GM18870 (cell line): ENCODE measurements around the gene NCEH1.
"Not testable (repeated sequence)": the region's sequence is repeated elsewhere in the genome, so short reads cannot be mapped to it uniquely, and the experiment has no call there.

Source experiments
- ATAC-seq: cut with Tn5 transposase; IDR thresholded peaks from one replicate; pipeline ENCODE4 v1.9.1; 2021; ENCODE audit warnings: moderate library complexity; ENCODE audit not compliant: unreplicated experiment

The NCEH1 gene, protein sequence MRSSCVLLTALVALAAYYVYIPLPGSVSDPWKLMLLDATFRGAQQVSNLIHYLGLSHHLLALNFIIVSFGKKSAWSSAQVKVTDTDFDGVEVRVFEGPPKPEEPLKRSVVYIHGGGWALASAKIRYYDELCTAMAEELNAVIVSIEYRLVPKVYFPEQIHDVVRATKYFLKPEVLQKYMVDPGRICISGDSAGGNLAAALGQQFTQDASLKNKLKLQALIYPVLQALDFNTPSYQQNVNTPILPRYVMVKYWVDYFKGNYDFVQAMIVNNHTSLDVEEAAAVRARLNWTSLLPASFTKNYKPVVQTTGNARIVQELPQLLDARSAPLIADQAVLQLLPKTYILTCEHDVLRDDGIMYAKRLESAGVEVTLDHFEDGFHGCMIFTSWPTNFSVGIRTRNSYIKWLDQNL

GRCh38 chr3:172710664-172711453, at the start of gene NCEH1:
Gene NCEH1, minus strand, starts transcription at chr3:172711067. Its CDS starts 83 bp downstream, at chr3:172710984.
- ATAC-seq: peak; percentile 99

- not testable (repeated sequence) for ATAC-seq
These were observed 49.5 kb upstream of the NCEH1 start for GRCh38 chr3:172760416-172760815.

DNA sequence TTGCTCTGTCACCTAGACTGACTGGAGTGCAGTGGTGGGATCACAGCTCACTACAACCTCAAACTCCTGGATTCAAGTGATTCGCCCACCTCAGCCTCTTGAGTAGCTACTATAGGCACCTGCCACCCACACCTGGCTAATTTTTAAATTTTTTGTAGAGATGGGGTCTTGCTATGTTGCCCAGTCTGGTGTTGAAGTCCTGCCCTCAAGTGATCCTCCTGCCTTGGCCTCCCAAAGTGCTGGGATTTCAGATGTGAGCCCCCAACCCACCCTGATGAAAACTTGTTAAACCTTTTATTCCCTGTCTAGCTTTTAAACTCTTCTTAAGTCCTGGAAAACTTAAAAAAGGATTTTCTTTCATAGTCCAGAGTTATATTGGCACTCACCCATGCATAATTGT, 42.3 kb upstream of the NCEH1 start:
- no peak for ATAC-seq

GRCh38 chr3:172752651-172753050, 41.8 kb upstream of the NCEH1 start:
- no peak for ATAC-seq

- ATAC-seq: peak; percentile 11
These were observed 40.4 kb upstream of the NCEH1 start for GRCh38 chr3:172751175-172751704.

- peak; percentile 98 for ATAC-seq
These were observed 39.7 kb upstream of the NCEH1 start, which contains the start of gene ECT2 for GRCh38 chr3:172750368-172751174. Gene ECT2, plus strand, starts transcription at chr3:172750726. Its CDS starts 3,805 bp downstream, at chr3:172754531.

DNA sequence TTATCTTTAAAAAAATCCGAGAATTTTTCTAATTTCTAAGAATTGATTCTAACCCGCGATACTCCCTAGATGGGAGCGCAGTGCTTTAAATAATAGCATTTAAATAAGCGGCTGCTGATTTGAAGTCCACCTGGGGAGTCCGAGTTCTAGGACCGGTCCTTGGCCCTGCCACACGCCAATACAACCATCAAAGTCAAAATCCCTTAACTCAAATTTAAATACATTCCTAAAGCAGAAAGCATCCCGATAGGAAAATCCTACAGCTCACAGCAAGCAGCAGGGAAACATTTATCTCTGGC, 39.2 kb upstream of the NCEH1 start:
- ATAC-seq: no peak

DNA sequence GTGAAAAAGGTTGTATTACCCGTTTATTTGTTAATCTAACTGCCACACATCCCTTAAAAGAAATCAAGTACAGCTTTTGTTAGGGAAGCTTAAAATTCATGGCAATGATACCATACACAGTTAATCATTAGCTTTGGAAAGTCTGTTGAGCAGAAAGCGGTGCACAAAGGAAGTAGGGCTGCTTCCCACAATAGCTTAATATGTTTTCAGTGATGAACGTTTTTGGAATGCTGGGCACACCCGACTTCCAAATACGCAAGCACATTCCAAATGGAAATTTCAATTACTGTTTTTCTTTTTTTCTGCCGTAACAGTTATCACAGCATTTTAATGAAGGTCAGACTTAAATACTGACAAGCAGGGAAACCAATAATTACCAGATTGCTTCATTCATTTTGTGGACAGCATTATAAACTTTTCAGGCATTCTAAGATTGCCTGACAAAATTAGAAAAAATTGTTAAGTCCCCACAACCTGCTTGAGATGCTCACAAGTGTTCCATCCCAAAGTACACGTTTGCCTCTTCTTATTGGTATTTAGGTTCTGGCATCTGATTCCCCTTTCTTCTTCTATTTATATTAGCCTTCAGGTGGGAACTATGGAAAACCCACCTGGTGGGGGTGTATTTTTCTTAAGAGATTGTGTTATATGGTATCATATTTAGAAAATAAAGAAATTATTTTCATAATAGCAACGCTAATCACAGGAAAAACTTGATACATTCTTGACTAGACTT, 38.5 kb upstream of the NCEH1 start:
- ATAC-seq: no peak

DNA sequence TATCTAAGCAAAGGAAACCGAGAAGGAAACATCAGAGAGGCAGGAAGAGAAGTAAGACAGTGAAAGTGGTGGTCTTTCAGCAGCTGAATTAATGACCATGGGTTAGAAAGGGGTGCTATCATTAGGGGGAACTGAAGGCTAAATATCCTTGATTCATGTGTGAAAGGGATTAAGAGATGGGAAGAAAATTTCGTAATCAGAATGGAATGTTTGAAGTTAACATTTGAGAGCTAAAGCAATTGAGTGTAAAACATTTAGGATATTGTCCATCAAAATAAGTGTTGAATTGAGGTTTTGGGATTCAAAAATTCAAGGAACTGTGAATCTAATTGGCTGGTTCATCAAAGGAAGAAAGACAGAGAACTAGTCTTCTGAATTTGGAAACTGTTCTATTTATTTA, 35.6 kb upstream of the NCEH1 start:
- no peak for ATAC-seq

DNA sequence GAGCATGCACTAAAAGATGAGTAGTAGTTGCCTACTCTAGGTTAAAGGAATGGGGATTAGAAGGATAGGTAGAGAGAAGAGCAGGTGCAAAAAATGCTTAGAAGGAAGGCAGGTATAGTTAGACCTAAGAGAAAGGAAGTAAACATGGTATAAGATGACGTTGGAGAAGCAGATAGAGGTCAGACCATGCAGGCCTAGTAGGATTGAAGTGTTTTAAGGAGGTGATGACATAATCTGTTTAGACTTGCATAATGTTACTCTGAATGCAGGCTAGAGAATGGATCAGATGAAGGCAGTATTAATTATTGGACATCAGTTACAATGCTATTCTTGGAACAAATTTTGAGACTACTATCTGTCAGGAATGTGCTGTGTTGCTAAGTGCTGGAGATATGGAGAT, 28.6 kb upstream of the NCEH1 start:
- ATAC-seq: no peak

GRCh38 chr3:172735014-172735413, 24.1 kb upstream of the NCEH1 start:
- ATAC-seq: no peak

DNA sequence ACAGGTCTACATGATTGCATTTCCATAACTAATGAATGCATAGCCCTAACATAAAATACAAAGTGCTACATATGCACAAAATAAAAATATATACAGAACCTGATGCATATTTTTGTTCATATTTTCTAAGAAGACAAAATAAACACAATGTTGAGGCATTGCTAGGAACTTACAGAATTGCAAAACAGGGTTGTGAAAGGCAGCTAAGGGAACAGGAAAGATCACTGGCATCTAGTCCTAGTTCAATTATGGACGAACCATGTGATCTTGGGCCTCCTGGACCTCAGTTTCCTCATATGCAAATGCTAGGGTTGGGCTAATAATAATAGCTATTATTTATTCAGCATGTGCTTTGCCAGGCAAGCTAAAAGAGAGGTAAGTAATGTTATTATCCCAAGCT, 15.5 kb upstream of the NCEH1 start:
- ATAC-seq: no peak

- not testable (repeated sequence) for ATAC-seq
These were observed 11.7 kb upstream of the NCEH1 start for GRCh38 chr3:172722536-172723040.

DNA sequence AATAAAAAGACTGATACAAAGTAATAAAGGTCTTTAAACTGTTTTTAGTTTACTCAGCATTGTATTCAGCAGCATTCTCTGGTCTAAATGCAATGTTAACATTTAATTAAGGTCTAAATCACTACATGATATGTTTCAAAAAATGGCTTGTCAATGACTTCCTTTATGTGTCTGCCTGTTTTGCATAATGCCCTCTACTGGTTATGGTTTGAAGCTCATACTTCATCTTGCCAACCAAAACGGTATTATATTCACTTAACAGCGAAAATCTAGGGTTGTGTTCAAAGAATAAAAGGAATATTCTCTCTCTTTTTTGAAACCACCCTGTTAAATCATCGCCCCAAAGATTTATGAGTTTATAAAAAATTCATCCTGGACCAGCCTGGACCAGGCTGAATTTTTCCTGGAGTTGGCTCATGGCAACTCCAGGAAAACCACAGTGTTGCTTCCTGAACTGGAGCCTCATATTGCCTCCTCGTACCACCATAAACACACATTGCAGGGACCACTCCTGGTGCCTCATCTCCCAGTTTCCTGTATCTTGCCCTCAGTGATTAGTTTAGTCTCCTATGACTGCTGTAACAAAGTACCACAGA, 6.7 kb upstream of the NCEH1 start:
- ATAC-seq: no peak

- ATAC-seq: no peak
These were observed 5.6 kb upstream of the NCEH1 start for GRCh38 chr3:172716476-172716875.

- no peak for ATAC-seq
These were observed 2.4 kb upstream of the NCEH1 start for GRCh38 chr3:172713316-172713715.

GRCh38 chr3:172711454-172711795, 558 bp upstream of the NCEH1 start:
- ATAC-seq: no peak

GRCh38 chr3:172709774-172710663, 848 bp downstream of the NCEH1 start:
- ATAC-seq: no peak
